ENCODE measurements around the gene GABRB3.
A peak's percentile ranks its signal among the peaks of the same experiment; 100 is the strongest.

The GABRB3 gene

DNA sequence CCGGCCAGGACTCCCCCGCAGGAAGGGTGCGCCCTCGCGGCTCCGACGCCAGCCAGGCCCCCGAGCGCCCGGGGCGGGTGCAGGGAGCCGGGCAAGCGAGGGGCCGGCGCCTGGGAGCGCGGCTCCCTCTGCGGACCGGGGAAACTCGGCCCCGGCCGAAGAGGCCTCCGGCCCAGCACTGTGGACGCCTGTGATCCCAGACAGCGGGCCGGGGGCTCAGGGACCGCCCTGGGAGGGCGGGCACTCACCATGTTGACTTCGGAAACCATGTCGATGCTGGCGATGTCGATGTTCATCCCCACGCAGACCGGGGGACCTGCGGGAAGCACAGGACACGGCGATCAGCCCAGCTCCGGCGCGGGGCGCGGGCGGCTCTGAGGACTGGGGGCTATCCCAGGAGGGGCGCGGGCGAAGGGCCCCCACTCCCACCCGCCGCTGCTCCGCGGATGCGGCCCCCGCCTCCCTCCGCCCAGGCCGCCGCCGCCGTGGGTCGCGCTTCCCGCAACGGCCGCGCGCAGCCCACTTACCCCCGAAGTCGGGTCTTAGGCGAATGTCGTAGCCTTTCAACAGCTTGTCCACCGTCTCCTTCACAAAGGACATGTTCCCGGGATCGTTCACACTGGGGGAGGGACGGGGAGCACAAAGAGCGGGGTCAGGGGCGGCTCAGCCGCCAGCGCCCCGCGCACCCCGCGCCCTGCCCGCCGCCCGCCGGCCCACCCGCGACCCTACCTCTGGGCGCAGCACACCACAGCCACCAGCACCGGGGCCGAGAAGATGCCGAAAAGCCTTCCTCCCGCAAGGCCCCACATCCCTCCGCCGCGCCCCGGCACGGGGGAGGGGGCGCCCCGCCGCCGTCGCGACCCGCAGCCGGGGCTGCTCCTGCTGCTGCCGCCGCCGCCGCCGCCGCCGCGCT lies at the start of gene GABRB3:
Gene GABRB3 (minus strand): TSS at position 913 of the 913 bp plus-strand sequence.
- DNase-seq (ENCODE audit: low read depth in 4 of 4, low spot score in 1 of 4) = no peak

DNA sequence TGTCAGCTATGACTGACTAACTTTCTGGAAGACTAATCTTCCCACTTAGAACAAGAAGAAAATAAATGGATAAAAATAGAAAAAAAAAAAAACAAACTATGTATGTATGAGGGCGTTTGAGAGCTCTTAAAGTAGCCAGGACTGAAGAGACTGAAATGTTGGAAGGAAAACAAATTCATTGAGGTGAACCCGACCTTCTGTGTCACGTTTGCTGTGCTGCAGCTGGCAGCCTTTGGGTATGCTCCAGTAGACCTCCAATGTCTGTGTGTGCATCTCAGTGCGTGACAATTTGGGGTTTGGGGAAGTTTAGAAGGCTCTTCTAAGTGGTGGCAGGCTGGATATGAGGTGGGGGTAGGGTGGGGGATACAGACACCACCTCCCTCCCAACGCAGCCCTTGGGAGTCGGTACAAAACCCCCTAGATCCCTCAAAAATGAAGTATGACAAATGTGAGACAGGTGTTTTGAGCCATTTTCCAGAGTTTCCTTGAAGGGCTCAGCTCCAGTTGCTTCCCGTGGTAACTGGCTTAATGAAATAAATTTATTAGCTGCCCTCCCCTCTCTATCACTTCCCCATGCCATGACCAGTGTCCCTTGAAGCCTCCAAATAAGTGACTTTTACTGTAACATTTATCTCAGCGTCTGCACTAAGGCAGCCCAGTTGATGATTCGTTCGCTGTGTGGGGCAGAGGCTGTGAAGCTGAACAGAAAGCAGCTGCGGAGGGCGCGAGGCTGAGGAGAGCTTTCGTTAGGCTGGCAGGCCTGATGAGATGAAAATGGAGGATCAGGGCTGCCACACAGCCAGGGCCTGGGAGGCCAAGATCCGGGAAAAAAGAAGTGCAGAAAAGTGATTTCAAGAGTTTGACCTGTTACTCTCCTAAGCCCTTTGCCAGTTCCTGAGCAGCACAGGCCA lies 34.9 kb upstream of the GABRB3 start:
- DNase-seq (ENCODE audit: low read depth in 4 of 4, low spot score in 1 of 4) = no peak

DNA sequence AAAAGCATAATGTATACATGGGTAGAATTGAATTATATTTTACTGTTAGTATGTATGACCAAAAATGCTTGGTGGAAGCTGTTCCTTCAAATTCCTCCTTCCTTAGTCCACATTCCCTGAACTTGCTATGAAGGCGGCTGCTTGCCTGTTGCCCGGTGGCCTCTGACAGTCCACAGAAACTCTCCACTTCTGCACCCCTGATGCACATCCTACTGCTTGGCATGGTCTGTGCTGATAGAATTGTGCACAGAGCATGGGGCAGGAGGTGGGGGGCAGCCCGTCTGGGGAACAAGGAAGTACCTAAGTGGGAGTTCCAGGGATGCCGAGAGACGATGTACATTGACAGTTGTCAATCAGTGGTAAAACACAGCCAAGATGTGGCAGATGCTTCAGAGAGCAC lies 33.7 kb upstream of the GABRB3 start:
- no peak for DNase-seq (ENCODE audit: low read depth in 4 of 4, low spot score in 1 of 4)

DNA sequence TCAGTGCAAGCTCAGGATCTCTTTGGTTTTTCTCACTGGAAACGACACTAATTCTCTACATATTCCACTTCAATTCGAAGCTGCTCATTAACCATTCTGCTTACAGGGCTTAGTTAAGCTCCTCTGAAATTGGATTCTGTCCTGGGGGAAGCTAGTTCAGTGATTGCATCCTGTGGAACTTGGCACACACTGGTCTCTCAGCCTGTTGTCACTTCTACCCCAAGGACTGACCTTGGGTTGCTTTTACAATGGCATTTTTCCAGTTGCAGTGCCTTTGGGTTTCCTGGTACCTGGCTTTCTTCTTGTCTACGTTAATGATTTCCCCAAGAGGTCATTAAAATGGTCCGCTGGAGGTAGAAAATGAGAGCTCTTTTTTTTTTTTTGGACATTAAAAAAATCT lies 33.3 kb upstream of the GABRB3 start:
- no peak for DNase-seq (ENCODE audit: low read depth in 4 of 4, low spot score in 1 of 4)

DNA sequence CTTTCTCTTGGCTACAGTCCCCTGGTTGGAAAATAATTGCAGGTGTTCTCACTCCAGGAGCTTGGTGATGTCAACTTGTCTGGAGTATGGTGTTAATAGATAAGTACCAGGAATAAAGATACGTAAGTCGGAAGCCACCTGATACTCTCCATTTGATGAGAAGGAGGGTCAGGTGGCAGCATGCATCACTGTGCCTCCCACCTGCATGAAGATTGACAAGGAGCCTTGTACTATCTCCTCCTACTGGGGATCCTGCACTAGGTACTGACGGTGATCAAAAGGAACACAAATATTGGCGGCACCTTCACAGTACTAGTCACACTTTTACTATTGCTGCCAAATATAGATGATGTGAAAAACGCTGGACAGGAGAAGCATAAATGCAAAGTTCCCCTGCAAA lies 32.6 kb upstream of the GABRB3 start:
- no peak for DNase-seq (ENCODE audit: low read depth in 4 of 4, low spot score in 1 of 4)

DNA sequence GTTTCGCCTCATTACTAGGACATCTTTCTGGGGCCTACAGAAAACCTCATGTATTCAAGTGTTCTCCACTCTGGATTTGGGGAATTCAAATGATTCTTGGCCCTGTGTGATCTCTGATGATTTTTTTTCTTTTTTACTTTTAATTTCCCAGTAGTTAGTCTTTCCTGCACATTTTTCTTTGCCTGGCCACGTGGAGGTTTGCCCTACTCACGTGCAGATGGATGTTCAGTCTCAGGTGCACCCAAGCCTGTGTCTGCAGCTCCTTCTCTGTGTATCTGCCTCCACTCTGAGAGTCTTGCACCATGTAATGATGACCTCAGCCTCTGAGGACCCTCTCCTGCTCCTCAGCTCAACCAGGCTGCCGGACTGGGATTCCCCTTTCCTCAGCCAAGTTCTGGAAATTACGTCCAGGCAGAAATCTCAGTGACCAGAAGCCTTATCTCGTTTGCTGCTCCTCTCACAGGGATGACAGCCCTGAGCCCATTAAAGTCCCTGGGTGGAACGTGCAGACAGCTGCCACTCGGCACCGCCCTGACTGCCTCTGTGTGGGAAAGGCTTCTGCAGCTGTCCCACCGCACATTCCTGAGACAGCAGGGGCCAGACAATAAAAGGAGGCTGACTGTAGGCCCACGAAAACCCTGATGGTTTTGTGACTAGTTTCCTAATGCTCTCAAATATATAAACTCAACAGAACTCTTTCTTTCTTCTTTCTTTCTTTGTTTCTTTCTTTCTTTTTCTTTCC lies 31.4 kb upstream of the GABRB3 start:
- DNase-seq (ENCODE audit: low read depth in 4 of 4, low spot score in 1 of 4) = no peak

DNA sequence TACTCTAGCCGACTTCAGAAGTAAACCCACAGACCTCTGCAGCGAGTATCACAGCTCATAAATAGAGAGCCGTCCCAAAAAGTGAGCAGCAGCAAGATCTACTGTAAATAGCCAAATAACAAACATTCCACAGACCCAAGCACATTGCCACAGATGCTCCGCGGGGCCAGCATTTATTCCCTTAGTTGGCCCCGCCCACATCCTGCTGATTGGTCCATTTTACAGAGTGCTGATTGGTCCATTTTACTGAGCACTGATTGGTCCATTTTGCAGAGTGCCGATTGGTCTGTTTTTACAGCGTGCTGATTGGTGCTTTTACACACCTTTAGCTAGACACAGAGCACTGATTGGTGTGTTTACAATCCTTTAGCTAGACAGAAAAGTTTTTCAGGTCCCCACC lies 17.3 kb upstream of the GABRB3 start:
- no peak for DNase-seq (ENCODE audit: low read depth in 4 of 4, low spot score in 1 of 4)

DNA sequence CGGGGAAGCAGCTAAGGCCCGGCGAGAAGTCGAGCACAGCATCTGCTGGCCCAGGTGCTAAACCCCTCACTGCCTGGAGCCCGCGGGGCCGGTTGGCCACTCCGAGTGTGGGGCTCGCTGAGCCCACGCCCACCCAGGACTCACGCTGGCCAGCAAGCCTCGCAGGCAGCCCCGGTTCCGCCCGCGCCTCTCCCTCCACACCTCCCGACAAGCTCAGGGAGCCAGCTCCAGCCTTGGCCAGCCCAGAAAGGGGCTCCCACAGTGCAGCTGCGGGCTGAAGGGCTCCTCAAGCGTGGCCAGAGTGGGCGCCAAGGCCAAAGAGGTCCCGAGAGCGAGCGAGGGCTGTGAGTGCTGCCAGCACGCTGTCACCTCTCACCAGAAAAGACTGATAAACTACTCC lies 8.9 kb upstream of the GABRB3 start:
- no peak for DNase-seq (ENCODE audit: low read depth in 4 of 4, low spot score in 1 of 4)

DNA sequence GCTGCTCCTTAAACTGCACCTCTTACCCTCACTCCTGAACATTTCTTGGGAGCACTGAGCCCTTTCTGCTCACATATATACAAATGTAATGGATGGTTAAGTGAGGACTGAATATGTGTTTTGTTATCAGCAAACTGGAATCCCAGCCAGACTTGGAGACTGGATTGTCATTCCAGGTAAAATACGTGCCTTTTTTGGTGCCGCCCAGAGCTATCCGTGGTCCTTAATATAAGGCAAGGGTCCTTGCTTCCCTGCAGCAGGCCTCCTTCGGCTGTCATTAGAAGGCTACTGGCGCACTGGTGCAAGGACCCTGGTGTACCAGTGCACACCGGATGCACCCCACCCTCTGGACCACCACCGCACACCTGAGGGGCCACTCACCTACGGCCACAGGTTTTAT lies 1.1 kb upstream of the GABRB3 start:
- no peak for DNase-seq (ENCODE audit: low read depth in 4 of 4, low spot score in 1 of 4)

DNA sequence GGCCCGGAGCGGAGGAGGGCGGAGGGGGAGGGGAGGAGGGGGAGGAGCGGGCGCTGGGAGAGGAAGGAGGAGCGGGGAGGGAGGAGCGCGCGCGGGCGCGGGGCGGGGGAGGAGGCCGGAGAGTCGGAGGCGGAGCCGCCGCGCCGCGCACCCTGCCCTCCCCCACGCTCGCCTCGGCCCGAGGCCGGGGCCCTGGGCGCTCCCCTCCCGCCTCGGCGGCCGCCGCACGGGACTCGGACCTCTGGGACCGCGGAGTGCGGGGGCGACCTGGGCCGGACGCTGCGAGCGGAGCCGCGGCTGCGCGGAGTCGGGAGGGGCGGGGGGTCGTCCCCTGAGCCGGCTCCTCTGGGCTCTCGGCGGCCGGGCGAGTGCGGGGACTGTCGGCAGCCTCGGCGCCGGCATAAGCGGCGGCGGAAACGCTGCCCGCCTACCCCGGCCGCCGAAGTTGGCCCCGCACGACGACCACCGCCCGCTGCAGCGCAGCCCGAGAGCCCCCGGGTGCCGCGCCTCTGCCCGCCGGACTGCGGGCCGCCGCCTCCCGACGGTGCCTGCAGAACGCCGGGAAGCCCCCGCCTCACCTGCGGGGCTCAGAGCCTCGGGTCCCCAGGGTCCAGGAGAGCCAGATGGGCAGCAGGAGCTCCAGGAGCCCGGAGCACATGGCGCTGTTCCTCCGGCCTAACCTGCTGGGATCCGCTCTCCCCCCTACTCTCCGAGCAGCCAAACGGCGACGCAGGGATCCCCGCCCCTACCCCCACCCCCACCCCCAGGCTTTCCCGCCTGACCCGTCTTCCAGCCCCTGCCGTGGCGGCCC lies 406 bp upstream of the GABRB3 start:
- DNase-seq (ENCODE audit: low read depth in 4 of 4, low spot score in 1 of 4) = peak in 1 of 4 experiments; percentile 4

DNA sequence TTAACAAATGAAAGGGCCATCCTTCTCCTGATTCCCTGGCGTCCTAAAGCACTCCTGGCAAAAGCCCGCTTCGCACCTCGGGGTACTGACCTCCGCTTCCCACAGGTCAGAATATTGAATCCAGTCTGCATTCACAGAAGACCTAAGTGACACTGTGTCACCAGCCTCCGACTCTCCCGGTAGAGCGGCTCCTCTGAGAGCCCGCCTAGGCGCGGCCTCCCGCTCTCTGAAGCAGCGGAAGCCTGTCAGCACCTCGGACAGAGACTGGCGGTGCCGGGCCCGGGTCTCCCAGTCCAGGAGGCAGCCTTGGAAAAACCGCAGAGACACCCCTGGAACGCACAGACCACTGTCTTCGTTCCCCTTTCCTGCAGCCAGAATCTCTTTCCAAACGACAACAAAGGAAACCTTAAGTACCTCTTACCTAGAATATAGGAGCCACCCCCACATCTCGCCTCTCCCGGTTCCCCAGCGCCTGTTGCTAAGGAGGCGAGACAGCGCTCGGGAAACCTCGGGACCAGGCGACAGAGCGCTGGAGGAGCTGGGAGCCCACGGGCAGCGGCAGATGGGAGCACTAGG lies 1.2 kb downstream of the GABRB3 start:
- DNase-seq (ENCODE audit: low read depth in 4 of 4, low spot score in 1 of 4) = no peak

DNA sequence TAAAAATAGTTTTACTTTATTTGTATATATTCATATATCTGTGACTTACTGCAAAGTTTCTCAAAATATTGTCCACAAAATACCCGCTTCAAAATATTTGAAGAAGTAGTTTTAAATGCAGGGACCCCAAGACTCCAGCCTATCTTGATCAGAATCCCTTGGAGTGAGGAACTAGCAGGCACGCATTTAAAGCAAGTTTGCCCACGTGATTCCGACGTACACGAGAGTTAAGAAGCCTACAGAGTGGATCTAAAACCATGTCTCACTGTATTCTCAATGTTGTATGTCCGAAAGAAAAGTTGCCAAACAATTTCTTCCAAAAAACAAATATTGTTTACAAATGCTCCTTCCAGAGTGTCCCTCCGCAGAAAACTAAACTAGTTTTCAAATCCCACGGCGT lies 1.7 kb downstream of the GABRB3 start:
- no peak for DNase-seq (ENCODE audit: low read depth in 4 of 4, low spot score in 1 of 4)

DNA sequence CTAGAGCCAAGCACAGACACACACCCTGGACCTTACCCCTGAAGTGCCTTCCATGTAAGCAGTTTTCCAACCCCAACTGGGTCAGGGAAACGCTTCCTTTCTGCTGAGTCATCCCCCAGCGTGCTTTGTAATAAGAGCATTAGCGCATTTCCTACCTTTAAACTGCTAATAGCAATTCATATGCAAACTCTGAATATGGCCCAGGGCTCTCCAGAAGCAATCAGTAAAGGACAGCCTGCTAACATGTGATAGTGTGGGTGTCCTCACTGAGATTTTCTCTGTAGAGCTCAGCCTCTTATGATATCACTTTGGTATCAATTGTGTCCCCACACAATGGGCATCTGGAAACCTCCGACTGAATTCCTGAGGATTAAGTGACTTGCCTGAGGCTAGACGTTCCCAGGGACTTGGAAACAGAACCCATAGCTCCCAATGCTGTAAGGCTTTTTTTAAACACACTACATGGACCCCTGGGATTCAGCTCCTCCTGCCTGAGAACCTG lies 5.6 kb downstream of the GABRB3 start:
- no peak for DNase-seq (ENCODE audit: low read depth in 4 of 4, low spot score in 1 of 4)

DNA sequence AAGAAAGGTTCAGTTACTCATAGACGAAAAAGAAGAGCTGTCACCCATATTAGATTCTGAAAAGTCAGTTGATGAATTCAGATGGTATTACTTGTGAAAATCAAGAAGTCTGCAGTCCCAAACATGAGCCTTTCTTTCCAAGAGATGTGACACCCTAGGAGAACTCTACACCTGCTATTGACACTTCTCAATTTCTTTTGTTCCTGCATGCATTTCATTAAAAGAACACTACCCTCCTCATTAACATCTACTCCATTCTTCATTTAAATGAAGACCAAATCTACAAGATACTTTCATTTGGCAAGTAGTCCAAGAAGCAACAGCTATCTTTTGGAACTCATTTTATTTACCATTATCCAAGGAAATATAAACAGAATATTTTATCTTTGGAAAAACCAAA lies 6.6 kb downstream of the GABRB3 start:
- DNase-seq (ENCODE audit: low read depth in 4 of 4, low spot score in 1 of 4) = no peak

DNA sequence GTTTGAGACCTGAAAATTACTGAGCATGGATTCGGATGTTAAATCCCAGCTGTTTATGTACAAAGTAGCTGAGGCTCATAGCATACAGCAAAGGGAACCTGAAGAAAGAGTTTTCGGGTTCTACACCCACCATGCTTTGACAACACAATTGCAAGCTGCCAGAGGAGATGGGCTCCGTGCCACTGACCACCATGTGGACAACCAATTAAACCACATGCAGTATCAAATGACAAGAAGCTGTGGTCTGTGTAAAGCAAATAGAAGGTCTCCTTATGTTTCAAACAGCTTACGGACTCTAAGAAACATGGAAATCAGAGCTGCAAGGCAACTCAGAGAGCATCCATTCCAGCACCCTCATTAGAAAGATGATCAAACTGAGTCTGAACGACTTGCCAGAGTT lies 12.9 kb downstream of the GABRB3 start:
- DNase-seq (ENCODE audit: low read depth in 4 of 4, low spot score in 1 of 4) = no peak

DNA sequence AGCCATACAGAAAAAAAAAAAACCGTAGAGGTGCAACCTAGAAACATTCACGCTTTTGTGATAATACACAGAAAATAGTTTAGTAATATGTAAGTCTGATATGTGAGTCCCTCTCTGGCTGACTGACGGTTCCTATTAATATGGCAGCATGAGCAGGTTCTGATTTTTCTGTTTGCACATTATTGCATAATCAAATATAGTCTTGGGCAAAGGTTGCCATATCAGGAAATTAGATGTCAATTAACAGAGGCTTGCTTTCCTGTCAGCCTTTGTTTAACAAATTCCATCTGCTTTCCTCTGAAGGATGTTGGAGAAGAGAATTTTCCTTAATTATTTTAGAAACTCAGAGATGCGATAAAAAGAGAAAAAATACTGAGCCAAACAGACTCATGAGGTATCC lies 14.8 kb downstream of the GABRB3 start:
- DNase-seq (ENCODE audit: low read depth in 4 of 4, low spot score in 1 of 4) = no peak

DNA sequence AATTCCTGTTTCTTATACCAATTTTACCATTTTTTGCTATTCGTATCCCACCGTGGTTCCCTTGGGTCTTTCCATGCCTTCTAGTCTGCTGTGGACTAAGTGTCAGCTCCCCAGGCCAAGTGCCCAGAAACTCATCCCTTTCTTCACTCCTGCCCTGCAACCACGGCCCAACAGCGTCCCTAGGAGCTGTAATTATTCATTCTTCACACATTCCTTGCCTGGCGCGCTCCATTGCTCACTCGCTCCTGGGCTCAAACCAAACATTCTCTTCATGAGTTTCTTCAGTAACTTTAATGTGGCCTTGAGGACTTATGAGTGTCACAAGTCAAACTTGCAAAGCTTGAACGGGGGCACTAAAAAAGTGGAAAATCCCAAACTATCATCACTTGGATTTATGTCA lies 15.7 kb downstream of the GABRB3 start:
- no peak for DNase-seq (ENCODE audit: low read depth in 4 of 4, low spot score in 1 of 4)

DNA sequence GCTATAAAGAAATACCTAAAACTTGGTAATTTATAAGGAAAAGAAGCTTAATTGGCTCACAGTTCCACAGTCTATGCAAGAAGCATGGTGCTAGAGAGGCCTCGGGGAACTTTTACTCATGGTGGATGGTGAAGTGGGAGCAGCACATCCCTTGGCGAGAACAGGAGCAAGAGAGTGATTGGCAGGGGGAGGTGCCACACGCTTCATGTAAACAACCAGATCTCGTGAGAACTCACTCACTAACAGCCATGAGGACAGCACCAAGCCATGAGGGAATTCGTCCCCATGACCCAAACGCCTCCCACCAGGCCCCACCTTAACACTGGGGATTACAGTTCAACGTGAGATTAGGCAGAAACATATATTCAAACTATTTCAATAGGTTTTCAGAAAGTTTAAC lies 28.0 kb downstream of the GABRB3 start:
- DNase-seq (ENCODE audit: low read depth in 4 of 4, low spot score in 1 of 4) = no peak

DNA sequence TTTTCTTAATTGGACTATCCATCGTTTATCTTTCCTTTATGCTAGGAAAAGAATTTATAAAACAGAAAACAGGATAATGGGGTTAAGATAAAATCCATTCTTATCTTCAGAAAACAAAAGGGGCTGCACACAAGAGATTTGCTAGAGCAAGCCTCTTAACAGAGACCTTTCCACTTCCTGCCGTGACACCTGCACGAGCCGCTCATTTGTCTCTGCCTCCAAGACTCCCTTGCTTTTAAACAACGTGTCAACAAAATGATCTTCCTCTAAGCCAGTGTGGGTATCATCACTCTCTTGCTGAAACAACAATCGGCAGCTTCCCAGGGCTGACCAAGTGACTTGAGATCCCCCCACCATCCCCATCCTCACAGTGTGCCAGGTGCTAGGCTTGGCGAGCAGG lies 33.1 kb downstream of the GABRB3 start:
- DNase-seq (ENCODE audit: low read depth in 4 of 4, low spot score in 1 of 4) = no peak

DNA sequence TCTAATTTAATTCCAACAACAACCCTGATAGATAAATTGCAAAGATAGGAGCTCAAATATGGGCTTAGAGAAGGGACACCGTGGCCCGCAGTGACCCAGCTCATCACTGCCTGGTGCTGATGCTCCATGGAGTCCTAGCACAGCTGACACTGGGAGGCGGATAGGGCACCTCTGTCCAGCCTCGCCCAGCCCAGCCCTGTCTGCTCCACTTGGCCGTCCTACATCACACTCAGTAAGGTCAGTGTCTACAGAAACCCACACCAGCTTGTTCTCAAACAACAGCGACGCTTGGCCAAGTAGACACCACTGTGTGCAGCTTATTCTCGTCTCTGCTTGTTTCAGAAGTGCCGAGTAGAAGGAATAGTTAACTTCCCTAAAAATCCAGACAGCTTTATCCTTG lies 33.9 kb downstream of the GABRB3 start:
- no peak for DNase-seq (ENCODE audit: low read depth in 4 of 4, low spot score in 1 of 4)
